Stimulated activated CD4-positive, alpha-beta T cell treated with anti-CD3 and anti-CD28 coated beads, Interleukin-2, amount 100 ng/mL, for 24 hours (primary cell): ENCODE measurements around the gene ZNF304.

Experiments
- DNase-seq, 2 donors: peaks; one replicate each; pipeline ENCODE4 v3.0.0-alpha.2; 2020

ZNF304 gene

DNA sequence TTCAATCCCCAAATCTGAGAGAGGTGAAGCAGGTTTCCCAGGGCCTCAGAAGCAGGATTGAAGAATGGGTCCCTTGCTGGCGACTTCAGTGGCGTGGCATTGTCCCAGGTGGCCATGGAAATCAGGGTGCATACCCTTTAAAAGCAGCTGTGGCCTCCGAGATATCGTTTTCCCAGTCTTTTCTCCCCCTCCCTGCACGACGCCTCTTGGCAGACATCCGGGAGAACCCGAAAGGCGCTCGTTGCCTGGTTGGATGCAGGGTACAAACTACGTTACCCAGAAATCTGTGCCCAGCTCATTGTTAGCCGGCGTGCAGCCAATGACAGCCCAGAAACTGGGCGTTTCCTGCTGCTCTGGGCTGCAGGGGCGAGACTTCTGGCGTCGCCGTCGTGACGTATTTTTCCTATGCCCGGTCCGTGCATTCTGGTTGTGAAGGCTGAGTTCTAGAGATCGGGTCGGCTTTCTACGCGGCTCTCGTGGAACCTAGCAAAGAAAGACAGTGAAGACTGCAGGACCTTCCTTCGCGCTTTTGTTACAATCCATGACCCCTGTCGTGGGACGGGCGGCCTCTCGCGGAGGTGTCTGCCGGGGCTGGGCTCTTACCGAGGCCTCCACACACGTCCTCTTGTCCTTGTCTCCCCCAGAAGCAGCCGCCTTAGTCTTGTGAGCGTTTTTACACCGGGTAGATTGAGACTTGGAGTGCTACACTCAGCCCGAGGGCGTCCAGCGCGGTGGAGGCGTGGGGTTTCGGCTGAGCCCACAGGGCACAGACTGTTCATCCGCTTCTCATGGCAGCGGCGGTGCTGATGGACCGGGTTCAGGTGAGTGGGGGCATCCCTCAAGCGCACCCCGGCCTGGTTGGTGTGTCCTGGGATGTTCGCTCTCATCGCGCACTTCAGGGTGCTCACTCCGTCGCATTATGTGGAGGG is at the start of gene ZNF304:
ZNF304 (plus strand) TSS at position 395 of the 929 bp plus-strand sequence; CDS start at position 789, 394 bp downstream.
- DNase-seq = peak; percentile 82

DNA sequence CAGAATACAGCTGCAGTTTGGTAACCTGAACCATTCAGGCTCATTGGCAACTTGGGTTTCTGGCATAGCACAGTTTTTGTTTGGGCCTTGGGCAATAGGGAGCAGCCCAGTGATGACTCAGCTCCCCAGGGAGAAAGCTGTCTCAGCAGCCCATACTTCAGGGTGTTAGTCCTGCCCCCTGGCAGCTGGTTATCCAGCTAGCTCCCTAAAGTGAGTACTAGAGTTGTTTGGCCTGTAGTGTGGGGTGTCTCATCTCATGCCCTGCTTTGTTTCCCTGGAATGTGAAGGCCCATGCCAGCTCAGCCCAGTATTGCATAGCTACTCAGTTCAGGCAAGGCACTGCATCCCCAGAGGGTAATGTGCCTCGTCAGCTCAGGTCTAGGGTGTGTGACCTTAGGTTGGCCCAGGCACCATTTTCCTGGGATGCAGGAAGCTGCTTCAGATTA is 49.0 kb upstream of the ZNF304 start:
- DNase-seq = no peak

DNA sequence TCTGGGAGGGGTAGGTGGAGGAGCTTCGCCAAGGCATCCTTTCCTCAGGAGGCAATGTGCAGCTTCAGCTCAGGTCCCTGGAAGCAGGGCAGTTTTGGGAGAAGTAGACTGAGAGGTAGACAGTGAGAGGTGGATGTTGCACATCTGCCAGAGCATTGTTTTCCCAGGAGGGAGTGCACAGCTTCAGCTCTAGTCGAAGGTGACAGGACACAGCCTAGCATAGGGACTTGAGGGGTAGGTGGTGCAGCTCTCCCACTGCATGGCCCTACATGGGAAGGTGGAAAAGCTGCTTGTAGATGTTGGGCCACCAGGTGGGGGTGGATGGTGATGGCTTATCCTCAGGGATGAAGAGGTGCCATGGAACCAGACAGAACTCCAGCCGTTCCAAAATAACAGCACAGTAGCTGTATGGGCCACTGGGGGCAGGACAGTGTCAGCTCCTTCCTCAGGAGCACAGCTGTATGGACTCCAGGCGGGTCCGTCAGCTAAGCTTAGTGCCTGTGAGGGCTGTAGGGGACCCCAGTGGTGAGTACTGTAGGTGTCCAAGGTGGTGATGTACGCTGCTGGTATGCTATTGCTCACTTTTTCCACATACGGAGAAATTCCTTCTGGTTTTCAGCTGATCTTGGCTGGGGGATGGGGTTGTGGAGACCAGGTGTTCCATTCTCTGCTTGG is 48.2 kb upstream of the ZNF304 start:
- DNase-seq = no peak

DNA sequence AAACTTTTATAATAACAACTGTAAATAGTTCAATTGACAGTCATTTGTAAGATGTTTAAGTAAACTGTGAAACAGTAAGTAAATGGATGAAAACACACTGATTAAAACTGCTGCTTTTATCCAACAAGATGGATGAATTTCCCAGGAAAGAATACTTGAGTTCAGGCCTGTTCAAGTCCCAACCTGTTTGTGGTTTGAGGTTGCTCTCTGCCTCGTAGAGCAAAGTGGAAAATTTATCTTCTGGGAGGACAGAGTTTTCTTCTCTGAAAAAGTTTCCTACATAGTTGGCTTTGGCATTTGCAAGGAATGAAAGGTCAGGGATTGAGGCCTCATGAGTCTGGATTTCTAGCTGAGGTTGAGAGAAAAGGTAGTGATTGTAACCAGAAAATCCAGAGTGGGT is 46.0 kb upstream of the ZNF304 start:
- DNase-seq = no peak

DNA sequence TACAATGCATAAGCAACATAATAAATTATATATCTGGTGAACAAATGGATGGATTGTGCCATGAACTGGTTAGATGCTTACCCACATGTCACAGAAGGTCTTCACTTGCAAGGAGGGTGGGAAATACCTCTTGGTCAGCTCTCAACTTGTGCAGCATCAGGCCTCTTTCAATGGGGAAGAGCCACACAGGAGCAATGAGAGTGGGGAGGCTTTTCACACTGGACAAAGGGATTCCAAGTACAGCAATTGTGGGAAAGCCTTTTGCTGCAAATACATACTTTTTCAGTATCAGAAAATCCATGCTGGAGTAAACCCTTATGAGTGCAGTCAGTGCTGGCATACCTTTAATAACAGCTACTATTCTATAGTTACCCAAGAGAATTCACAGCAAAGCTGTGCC is 42.6 kb upstream of the ZNF304 start:
- no peak for DNase-seq

DNA sequence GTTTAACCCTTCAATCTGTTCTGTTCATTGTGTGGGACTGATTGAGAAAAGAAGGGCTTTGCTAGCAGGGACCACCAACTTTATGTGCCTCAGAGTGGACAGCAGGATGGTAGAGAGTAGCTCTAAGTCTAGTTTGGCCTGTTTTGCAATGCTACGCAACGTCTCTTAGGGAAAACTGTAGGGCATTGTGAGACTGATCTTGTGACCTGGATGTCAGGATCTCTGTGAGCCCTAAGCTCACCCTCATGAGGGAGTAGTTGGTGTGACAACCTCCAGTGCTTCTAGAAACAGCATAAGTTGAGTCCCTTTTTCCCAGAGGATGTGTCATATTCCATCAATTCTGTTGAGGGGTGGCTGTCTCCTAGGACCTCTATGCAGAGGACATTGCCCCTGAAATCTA is 40.3 kb upstream of the ZNF304 start:
- DNase-seq = no peak

DNA sequence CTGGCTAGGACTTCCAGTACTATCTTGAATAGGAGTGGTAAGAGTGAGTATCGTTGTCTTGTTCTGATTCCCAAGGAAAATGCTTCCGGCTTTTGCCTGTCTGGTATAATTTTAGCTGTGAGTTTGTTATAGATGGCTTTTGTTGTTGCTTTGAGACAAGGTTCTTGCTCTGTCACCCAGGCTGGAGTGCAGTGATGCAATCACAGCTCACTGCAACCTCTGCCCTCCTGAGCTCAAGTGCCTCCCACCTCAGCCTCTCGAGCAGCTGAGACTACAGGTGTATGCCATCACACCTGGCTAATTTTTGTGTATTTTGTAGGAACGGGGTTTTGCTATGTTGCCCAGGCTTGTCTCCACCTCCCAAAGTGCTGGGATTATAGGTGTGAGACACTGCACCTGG is 36.9 kb upstream of the ZNF304 start:
- no peak for DNase-seq

DNA sequence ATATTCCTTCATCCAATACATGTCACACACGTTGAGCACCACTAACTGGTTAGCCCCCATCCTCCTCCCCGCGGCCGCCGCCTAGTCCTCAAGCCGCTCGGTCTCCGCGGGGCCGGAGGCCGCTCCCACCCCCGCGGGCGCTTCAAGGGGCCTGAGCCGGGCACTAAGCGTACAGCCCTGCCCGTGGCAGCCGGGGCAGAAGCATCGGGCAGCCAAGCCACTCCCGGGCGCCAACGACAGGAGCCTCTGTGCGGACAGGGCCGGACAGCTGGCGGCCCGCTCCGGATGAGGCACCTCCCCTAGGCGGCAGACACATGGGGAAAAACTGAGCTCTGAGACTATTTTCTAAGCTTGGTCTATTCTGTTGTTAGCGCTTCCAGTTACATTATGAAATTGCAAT is 33.6 kb upstream of the ZNF304 start:
- no peak for DNase-seq

DNA sequence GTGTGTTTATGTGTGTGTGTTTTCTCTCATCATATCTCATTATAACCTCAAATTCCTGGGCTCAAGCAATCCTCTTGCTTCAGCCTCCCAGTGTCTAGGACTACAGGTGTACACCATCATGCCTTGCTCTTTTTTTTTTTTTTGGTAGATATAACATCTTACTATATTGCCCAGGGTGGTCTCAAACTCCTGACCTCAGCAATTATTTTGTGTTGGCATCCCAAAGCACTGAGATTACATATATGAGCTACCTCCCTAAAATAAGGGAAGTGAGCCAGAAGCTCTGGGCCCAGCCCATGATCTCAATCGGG is 31.2 kb upstream of the ZNF304 start:
- DNase-seq = no peak

DNA sequence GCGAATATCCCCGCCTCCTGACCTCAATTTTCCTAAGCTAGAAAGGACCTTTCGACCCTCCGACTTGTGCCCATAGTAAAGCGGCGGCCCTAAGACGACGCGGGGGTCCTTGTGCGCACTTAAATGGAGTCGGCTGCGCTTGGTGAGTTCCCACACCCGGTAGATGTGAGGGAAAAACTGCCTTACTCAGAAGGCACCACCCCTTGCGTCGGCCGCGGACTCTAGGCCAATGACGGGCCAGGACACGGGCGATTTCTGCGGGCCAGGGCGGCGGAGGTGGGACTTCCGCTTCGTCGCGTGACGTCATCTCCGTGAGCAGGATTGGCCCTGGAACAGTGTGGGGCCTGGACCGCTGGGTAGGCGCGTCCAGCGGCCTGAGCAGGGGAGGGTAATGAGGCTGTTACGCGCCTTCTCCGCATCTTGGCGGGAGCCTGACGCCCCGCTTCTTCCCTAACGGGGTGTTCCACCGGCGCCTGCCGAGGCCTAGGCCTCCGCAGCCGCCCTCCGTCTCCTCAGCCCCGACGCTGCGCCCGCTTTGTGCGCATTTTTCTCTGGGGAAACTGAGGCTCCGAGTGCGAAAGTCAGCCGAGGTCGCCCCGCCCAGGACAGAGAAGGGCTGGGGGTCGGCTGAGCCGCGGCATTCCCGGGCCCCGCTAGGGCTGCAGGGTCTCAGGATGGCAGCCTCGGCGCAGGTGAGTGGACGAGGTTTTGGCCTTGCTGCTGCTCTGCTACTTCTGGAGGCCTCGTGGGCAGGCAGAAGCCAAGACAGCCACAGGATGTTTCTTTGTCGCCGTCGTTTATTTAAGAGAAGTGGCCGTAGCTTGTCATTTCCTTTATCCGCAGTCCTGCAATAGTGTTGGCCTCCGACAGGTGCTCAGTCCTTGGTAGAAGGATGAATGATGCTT is 30.6 kb upstream of the ZNF304 start, which contains the start of gene ZNF543:
ZNF543 (plus strand) TSS at position 293 of the 905 bp plus-strand sequence; CDS start at position 675, 382 bp downstream.
- DNase-seq = peak; percentile 92 to 94

DNA sequence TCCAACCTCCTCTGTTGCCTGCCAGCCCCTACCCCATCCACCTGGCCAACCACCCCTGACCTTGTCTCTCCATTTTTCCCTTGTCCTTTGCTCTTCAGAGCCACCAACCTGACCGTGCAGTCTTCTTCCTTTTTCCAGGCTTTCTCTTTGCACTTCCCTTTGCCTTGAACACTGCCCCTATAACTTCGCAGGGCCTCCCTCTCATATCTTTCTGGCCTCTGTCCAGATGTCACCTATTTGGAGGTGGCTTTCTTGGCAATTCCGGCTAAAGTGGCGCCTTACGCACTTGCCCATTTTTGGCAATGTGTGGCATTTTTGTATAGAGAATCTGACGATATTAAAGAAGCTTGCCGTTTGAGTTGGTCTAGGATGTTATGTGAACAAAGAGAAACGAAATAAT is 30.0 kb upstream of the ZNF304 start:
- no peak for DNase-seq

DNA sequence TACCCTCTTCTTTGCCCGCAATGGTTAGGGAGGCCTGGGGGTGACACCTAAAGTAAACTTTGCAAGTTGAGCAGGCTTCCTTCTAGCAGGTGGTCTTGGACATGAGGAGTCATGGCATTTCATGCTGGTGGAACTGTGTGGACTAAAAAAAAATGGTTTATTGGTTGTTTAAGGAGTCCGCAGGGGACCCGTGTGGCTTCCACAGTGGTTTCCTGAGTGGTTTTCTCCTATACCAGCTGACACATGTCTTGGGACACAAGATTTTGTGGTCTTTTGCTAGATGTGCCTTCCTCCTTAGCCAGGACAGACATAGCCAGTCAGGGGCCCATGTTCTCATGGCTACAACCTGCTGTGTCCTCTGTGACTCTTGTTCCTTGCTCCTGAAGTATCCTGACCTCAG is 29.3 kb upstream of the ZNF304 start:
- DNase-seq = no peak

DNA sequence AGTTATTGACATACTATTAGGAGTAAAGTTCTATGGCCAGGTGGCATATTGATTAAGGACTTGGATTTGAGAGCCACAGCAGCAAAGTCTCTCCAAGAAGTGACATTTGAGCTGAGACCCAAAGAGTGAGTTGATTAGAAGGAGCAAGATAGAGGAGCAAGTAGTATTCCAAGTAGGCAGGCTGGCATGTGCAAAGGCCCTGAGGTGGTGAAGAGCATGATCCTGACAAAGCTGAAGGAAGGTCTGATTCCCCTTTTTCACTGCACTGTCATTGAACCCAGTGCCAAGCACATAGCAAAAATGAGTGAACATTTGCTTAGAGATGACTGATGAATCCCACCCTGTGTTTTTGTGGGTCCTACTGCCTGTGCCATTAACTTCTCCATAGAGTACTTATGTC is 26.1 kb upstream of the ZNF304 start:
- no peak for DNase-seq

DNA sequence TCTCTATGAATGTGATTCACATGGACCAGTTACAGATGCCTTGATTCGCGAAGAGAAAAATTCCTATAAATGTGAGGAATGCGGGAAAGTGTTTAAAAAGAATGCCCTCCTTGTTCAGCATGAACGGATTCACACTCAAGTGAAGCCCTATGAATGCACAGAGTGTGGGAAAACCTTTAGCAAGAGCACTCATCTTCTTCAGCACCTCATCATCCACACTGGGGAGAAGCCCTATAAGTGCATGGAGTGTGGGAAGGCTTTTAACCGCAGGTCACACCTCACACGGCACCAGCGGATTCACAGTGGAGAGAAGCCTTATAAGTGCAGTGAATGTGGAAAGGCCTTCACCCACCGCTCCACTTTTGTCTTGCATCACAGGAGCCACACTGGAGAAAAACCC is 23.1 kb upstream of the ZNF304 start:
- DNase-seq = no peak

DNA sequence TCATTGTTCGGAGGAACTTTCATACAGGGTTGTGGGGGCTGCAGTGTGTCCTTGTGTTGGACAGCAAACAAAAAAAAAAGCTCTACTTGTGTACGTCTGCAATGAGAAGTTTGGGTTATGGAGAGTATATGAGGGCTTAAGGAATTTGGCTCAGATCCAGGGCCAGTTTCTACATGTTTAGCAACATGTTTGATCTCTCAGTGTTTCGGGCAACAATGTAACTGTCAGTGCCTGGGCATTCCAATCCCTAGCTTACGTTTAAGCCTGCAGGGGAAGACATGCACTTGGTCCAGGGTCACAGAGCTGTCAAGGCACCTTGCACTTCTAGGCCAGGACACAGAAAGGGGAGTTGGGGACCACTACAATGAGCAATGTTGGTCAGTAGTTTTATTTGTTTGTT is 16.9 kb upstream of the ZNF304 start:
- no peak for DNase-seq

DNA sequence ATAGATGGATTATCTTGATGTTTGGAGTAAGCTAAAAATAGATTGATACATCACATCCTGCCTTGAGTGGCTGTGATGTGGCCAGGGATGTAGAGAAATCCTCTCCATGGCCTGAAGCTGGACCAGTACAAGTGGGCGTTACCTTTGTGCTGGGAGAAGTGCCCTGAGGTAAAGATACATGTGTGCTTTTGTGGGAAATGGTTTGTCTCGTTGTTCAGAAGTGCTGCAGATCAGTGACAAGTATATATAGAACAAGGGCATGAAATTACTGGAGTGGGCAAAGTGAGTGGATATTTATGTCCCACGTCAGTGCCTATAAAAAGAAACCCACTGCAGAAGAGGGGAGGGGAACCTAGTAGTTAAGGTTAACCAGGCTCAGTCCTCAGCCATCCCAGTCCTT is 12.2 kb upstream of the ZNF304 start:
- DNase-seq = no peak

DNA sequence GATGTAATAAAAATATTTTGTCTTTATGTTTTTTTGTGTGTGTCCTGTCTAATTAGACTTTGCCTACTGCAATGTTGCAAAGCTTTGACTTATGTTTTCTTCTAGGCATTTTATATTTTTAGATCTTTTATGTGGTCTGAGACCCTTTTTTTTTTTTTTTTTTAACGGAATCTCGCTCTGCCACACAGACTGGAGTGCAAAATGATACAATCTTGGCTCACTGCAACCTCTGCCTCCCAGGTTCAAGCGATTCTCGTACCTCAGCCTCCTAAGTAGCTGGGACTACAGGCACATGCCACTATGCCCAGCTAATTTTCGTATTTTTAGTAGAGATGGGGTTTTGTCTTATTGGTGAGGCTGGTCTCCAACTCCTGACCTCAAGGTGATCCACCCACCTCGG is 8.5 kb upstream of the ZNF304 start:
- no peak for DNase-seq

DNA sequence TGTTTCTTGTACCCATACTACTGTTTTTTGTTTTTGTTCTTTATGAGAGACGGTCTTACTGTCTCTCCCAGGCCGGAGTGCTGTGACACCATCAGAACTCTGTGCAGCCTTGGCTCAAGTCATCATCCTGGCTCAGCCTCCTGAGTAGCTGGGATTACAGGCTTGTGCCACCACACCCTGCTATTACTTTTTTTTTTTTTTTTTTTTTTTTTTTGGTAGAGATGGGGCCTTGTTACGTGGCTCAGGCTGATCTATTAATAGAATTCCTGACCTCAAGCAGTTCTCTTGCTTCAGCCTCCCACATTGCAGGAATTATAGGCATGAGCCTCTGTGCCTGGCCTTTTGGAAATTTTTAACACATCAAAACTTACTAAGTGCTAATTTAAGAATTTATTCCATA is 2.9 kb upstream of the ZNF304 start:
- no peak for DNase-seq

DNA sequence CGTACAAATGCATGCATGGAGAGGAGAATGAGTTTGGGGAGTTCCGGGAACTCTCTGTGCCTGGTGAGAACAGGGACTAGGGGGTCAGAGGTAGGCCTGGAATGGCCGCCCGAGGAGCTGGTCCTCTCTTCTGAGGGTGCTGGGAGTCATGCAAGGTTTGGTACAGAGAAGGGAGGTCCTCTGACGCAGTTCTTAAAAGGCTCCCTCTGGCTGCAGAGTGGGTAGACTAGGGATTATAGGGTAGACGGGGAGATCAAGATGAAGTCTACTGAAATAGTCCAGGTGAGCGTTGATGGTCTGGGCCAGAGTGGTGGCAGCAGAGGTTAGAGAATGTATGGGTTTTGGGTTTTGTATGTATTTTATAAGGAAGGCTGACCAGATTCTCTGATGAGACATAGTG is 796 bp downstream of the ZNF304 start:
- no peak for DNase-seq

DNA sequence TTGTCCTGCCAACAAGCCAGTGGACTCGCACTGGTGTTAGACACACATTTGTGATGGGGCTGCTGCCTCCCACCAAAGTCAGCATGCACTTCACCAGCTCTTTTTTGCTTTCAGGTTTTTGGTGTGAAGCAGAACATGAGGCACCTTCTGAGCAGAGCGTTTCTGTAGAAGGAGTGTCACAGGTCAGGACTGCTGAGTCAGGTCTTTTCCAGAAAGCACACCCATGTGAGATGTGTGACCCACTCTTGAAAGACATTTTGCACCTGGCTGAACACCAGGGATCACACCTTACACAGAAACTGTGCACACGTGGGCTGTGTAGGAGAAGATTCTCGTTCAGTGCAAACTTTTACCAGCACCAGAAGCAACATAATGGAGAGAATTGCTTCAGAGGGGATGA is 4.8 kb downstream of the ZNF304 start:
- no peak for DNase-seq

DNA sequence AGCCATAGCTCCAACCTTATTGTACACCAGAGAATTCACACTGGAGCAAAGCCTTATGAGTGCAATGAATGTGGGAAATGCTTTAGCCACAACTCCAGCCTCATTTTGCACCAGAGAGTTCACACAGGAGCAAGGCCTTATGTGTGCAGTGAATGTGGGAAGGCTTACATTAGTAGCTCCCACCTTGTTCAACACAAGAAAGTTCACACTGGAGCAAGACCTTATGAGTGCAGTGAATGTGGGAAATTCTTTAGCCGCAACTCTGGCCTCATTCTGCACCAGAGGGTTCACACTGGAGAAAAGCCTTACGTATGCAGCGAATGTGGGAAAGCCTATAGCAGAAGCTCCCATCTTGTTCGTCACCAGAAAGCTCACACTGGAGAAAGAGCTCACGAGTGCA is 6.3 kb downstream of the ZNF304 start:
- DNase-seq = no peak

DNA sequence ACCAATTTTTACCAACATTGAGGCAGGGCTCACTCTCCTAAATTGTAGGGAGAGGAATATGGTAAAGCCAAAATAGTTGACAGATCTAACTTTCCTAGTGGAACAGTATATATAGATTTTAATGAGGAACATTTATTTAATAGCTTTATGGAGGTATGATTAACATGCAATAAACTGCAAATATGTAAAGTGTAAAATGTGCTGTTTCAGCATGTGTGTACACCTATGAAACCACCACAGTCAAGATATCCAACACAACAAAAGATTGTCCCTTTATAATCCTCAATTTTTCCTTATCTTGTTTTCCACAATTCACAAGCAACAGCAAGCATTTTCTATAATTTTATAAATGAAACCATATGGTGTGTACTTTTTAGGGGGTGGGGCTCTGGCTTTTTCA is 8.2 kb downstream of the ZNF304 start:
- DNase-seq = no peak

DNA sequence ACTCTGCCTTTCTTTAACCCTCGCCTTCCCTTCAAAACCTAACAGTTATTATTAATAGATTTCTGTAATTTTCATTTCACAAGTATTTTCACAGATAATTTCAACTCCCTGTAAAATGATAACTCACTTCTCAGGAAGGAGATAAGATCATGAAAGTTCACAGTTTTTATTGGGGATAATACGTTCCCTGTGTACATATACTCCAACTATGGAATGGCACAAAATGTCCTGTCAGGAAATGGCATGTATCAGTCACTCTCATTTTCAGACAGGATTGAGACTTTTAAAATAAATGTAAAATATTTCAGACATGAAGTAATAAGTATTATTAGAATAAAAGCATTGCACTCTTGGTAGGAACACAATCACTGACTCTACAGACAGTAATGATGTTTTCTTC is 11.3 kb downstream of the ZNF304 start:
- DNase-seq = no peak
